ENCODE measurements around the gene SVIL. TPM values are rescaled to one million over a fixed set of nuclear protein-coding genes. Genes with fewer than 3 reads are reported as not detected.

SVIL gene
- total RNA-seq, 1 experiment from 2014 or later, result 0.94 TPM

- DNase-seq (ENCODE audit: low read depth), result no peak
Measured at GRCh38 chr10:29415876-29416275, 218.9 kb downstream of the SVIL start.

- no peak for DNase-seq (ENCODE audit: low read depth)
Measured at GRCh38 chr10:29414501-29414900, 220.3 kb downstream of the SVIL start.

- no peak for DNase-seq (ENCODE audit: low read depth)
Measured at GRCh38 chr10:29412485-29412884, 222.3 kb downstream of the SVIL start.

GRCh38 chr10:29411666-29412315, 223.0 kb downstream of the SVIL start:
- DNase-seq (ENCODE audit: low read depth), result no peak

GRCh38 chr10:29409241-29410054, 225.3 kb downstream of the SVIL start:
- DNase-seq (ENCODE audit: low read depth), result peak; percentile 54

GRCh38 chr10:29408847-29409240, 225.9 kb downstream of the SVIL start:
- DNase-seq (ENCODE audit: low read depth), result no peak

Measured in M059J (cell line).